HG02884 (cell line): ENCODE measurements around the gene ATOX1.
A peak's percentile ranks its signal among the peaks of the same experiment; 100 is the strongest.
"Not testable (repeated sequence)": the region's sequence is repeated elsewhere in the genome, so short reads cannot be mapped to it uniquely, and the experiment has no call there.

Source experiments
- ATAC-seq: cut with Tn5 transposase; IDR thresholded peaks from one replicate; pipeline ENCODE4 v1.9.1; 2021; ENCODE audit warnings: mild to moderate bottlenecking, moderate library complexity; ENCODE audit not compliant: unreplicated experiment

The ATOX1 gene

GRCh38 chr5:151734064-151734408 lies 24.4 kb downstream of the ATOX1 start:
- no peak for ATAC-seq

GRCh38 chr5:151733358-151734063 lies 24.9 kb downstream of the ATOX1 start:
- ATAC-seq: no peak

- ATAC-seq: no peak
Observed at GRCh38 chr5:151730381-151730780, 28.1 kb downstream of the ATOX1 start.

GRCh38 chr5:151729597-151729996 lies 28.8 kb downstream of the ATOX1 start:
- not testable (repeated sequence) for ATAC-seq

GRCh38 chr5:151724360-151724759 lies 34.1 kb downstream of the ATOX1 start:
- ATAC-seq: no peak

GRCh38 chr5:151722546-151722945 lies 35.9 kb downstream of the ATOX1 start:
- no peak for ATAC-seq

- ATAC-seq: no peak
Observed at GRCh38 chr5:151721812-151722391, 36.5 kb downstream of the ATOX1 start.

- peak; percentile 85 for ATAC-seq
Observed at GRCh38 chr5:151721087-151721646, 37.3 kb downstream of the ATOX1 start.

GRCh38 chr5:151720215-151720614 lies 38.2 kb downstream of the ATOX1 start:
- ATAC-seq: no peak

GRCh38 chr5:151719228-151720000 lies 39.0 kb downstream of the ATOX1 start:
- ATAC-seq: no peak

GRCh38 chr5:151718646-151719045 lies 39.8 kb downstream of the ATOX1 start:
- ATAC-seq: no peak

- no peak for ATAC-seq
Observed at GRCh38 chr5:151718153-151718552, 40.3 kb downstream of the ATOX1 start.

- no peak for ATAC-seq
Observed at GRCh38 chr5:151717416-151717815, 41.0 kb downstream of the ATOX1 start.

- no peak for ATAC-seq
Observed at GRCh38 chr5:151709109-151709735, 49.2 kb downstream of the ATOX1 start.

GRCh38 chr5:151708126-151708525 lies 50.3 kb downstream of the ATOX1 start:
- no peak for ATAC-seq

- no peak for ATAC-seq
Observed at GRCh38 chr5:151707567-151707966, 50.9 kb downstream of the ATOX1 start.

GRCh38 chr5:151706906-151707305 lies 51.5 kb downstream of the ATOX1 start:
- no peak for ATAC-seq

GRCh38 chr5:151703780-151704179 lies 54.7 kb downstream of the ATOX1 start:
- ATAC-seq: no peak

- peak; percentile 89 for ATAC-seq
Observed at GRCh38 chr5:151703227-151703626, 55.2 kb downstream of the ATOX1 start.

- ATAC-seq: peak; percentile 47
Observed at GRCh38 chr5:151700820-151701219, 57.6 kb downstream of the ATOX1 start.

GRCh38 chr5:151700296-151700695 lies 58.1 kb downstream of the ATOX1 start:
- ATAC-seq: no peak
